ENCODE data around the gene NUP93. TPM values are rescaled to one million over a fixed set of nuclear protein-coding genes. Genes with fewer than 3 reads are reported as not detected.

The NUP93 gene
- total and polyA plus RNA-seq, 4 donors: 27.4 to 59.9 (median 51.2) TPM

- Histone ChIP-seq H3K4me3 (no peak within 1 kb of the TSS), H3K27me3 (ENCODE audit: control insufficient read depth in 3 of 3, insufficient read depth in 3 of 3, low read length in 2 of 3) (no peaks in the 10 kb centered on the region), H3K4me1 (ENCODE audit: control insufficient read depth in 5 of 5, insufficient read depth in 5 of 5, low read length in 5 of 5) (peaks cover 0 to 29% (median 14%) of the 10 kb centered on the region in 5 donors), H3K9ac (ENCODE audit: insufficient read depth in 1 of 2, low read length in 2 of 2) (no peak within 1 kb of the TSS), H3K27ac (ENCODE audit: low read depth in 1 of 2, low read length in 1 of 2) (no peak within 1 kb of the TSS), H3K9me3 (ENCODE audit: control insufficient read depth in 4 of 4, insufficient read depth in 3 of 4, low read length in 3 of 4) (peaks cover 0 to 2% (median 0%) of the 10 kb centered on the region in 4 donors), H3K36me3 (ENCODE audit: control insufficient read depth in 4 of 4, insufficient read depth in 4 of 4, low read length in 4 of 4) (no peaks in the 10 kb centered on the region)
- ATAC-seq (ENCODE audit: insufficient read depth, low FRiP score): no peak
- WGBS, 2 donors: 86 to 88% methylated on average over 12 of the region's 12 CpGs
- no peak for TF ChIP-seq CTCF (IDR thresholded peaks at IDR 0.05; ENCODE audit: control extremely low read depth, extremely low read depth)
- no peak for DNase-seq
These were observed 135.0 kb downstream of the NUP93 start, which contains the start of gene SLC12A3 for GRCh38 chr16:56864960-56865359. SLC12A3 (plus strand) TSS chr16:56865207; CDS start chr16:56865236, 29 bp downstream.

GRCh38 chr16:56865394-56866062 is 135.6 kb downstream of the NUP93 start:
- Histone ChIP-seq H3K9ac (ENCODE audit: insufficient read depth in 1 of 2, low read length in 2 of 2) (no peak overlapping the region), H3K36me3 (ENCODE audit: control insufficient read depth in 4 of 4, insufficient read depth in 4 of 4, low read length in 4 of 4) (no peaks in the 10 kb centered on the region), H3K4me3 (no peak overlapping the region), H3K27ac (ENCODE audit: low read depth in 1 of 2, low read length in 1 of 2) (no peak overlapping the region), H3K4me1 (ENCODE audit: control insufficient read depth in 5 of 5, insufficient read depth in 5 of 5, low read length in 5 of 5) (peaks cover 0 to 25% (median 11%) of the 10 kb centered on the region in 5 donors), H3K9me3 (ENCODE audit: control insufficient read depth in 4 of 4, insufficient read depth in 3 of 4, low read length in 3 of 4) (peaks cover 0 to 2% (median 0%) of the 10 kb centered on the region in 4 donors), H3K27me3 (ENCODE audit: control insufficient read depth in 3 of 3, insufficient read depth in 3 of 3, low read length in 2 of 3) (no peaks in the 10 kb centered on the region)
- DNase-seq: no peak
- no peak for TF ChIP-seq CTCF (IDR thresholded peaks at IDR 0.05; ENCODE audit: control extremely low read depth, extremely low read depth)
- 96 to 99% methylated on average over 11 to 13 of the region's 13 CpGs for WGBS, 2 donors
- ATAC-seq (ENCODE audit: insufficient read depth, low FRiP score): no peak

DNA sequence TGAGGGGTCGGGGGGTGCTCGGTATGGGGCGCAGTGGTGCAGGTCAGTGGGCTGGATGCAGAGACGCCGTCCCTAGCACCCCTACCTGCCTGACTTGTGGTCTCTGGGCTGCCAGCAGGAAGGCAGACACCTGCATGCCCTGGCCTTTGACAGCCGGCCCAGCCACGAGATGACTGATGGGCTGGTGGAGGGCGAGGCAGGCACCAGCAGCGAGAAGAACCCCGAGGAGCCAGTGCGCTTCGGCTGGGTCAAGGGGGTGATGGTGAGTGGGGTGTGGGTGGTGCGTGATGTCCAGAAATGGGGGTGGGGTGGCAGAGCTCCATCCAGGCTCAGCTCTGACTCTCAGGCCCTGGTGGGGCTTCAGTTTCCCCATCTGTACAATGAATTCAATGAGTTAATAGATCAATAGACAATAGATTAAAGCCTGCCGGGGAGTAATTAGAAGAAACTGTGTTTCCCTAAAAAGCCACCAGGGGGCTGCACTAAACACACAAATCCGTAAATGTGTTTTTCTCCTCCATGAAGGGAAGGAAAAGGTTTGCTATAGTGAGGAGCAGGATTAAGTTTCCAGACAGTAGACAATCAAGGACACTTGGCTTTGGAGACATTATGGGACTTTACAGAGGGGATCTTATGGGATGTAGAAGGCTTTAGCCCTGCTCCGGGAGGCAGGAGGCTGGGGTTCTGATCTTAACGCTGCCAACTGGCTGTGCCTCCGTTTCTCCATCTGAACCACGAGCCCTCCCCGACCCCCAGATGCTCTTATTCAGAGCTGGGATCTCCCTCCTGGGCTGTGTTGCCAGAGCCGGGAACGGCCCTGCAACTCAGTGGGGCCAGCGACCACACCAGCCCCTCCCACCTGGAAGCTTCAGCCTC is 137.3 kb downstream of the NUP93 start:
- Histone ChIP-seq H3K4me1 (ENCODE audit: control insufficient read depth in 5 of 5, insufficient read depth in 5 of 5, low read length in 5 of 5) (peaks cover 0 to 11% (median 7%) of the 10 kb centered on the region in 5 donors), H3K36me3 (ENCODE audit: control insufficient read depth in 4 of 4, insufficient read depth in 4 of 4, low read length in 4 of 4) (no peaks in the 10 kb centered on the region), H3K27me3 (ENCODE audit: control insufficient read depth in 3 of 3, insufficient read depth in 3 of 3, low read length in 2 of 3) (no peaks in the 10 kb centered on the region), H3K27ac (ENCODE audit: low read depth in 1 of 2, low read length in 1 of 2) (no peak overlapping the region), H3K9me3 (ENCODE audit: control insufficient read depth in 4 of 4, insufficient read depth in 3 of 4, low read length in 3 of 4) (peaks cover 0 to 1% (median 0%) of the 10 kb centered on the region in 4 donors), H3K4me3 (no peak overlapping the region), H3K9ac (ENCODE audit: insufficient read depth in 1 of 2, low read length in 2 of 2) (no peak overlapping the region)
- ATAC-seq (ENCODE audit: insufficient read depth, low FRiP score) (peak; percentile 44), DNase-seq (peak; percentile 37 to 77 (median 76))
- WGBS, 2 donors: 58 to 64% methylated on average over 23 of the region's 23 CpGs
- TF ChIP-seq CTCF (IDR thresholded peaks at IDR 0.05; ENCODE audit: control extremely low read depth, extremely low read depth): peak; percentile 58
